Measurements from ENCODE around the gene LYST.
"Not testable (repeated sequence)": the region's sequence is repeated elsewhere in the genome, so short reads cannot be mapped to it uniquely, and the experiment has no call there.

The LYST gene

DNA sequence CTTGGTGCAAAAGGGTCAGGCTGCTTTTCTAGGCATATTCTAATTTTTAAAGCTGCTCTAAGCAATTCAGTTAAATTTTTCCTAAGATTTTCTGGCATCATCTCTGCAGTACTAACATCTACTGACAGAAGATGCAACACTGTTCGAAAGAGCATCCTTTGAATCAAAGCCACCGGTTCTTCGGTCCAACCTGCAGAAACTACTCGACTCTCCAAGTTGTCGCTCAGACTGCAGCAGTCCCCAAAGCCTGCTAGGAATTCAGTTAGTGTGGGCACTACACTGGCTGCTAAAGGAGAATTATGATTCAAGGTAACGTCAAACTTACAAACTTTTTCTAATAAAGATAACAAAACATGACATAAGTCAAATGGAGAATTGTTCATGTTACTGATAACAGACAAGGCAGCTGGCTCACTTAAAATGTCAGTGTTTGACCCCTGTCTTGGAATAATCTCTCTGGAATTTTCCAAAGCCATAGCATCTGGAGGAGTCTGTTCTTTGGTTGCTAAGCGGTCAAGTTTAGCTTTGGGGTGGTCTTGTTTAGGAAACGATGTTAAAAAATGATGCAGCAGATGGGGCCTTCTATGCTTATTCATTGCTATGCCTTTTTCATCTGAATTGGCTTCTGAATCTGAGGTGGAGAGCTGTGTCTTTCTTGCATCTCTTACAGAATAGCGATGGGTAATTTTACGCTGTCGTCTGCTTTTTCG lies 56.9 kb downstream of the LYST start:
- DNase-seq = no peak

GRCh38 chr1:235808223-235808622 lies 58.5 kb downstream of the LYST start:
- DNase-seq = no peak

GRCh38 chr1:235806123-235806522 lies 60.6 kb downstream of the LYST start:
- no peak for DNase-seq

DNA sequence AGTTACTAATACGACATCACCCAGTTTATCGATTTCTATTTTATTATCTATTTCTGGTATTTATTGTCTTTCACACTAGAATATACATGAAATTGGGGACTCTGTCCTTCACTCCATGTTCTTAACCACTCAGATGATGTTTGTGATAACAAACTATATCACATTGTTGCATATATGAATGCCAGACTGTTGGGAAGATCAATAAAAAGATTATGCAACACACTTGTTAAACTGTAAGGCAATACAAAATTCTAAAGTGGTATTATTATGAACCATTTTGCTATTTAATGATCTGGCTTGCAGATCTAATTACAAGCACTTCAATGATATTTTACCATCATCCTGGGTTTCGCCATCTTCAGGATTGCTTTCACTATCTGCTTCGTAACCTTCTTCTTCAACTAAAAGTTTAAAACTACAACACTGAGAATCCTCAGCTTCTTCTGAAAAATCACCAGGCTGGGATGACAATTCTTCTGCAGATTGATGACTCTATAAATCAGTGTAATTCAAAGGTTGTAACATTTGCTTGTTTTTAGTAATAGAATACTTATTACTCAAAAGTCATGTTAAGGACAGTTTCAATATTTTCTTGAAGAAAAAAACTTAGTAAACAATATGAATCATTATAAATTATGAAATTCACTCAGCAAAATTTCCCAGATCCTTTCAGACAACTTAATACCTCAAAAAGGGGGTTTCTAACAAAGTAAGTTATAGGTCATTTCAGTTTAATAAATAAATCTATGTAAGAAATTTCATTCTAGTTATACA lies 63.9 kb downstream of the LYST start:
- DNase-seq = no peak

DNA sequence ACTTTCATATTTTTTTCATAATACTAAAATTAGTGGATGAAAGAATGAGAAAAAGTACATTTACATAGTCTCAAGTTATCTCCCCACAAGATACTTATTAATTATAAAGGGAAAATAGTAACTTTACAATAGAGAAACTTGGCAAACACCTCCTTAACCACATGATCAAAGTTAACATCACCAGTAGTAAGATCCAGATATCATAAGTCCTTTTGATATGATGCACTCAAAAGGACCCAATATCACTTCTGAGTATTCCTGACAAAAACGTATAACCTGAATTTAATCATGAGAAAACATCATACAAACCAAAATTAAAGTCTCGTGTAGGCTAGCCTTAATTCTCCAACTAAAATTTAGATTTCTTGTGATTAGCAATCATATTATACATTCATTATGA lies 67.4 kb downstream of the LYST start:
- no peak for DNase-seq

GRCh38 chr1:235791532-235792060 lies 75.1 kb downstream of the LYST start:
- no peak for DNase-seq

GRCh38 chr1:235790123-235790522 lies 76.6 kb downstream of the LYST start:
- DNase-seq = no peak

GRCh38 chr1:235786227-235786898 lies 80.3 kb downstream of the LYST start:
- DNase-seq = not testable (repeated sequence)

GRCh38 chr1:235784950-235785349 lies 81.8 kb downstream of the LYST start:
- DNase-seq = no peak

GRCh38 chr1:235783148-235783776 lies 83.4 kb downstream of the LYST start:
- peak in 1 of 2 donors; percentile 36 for DNase-seq

DNA sequence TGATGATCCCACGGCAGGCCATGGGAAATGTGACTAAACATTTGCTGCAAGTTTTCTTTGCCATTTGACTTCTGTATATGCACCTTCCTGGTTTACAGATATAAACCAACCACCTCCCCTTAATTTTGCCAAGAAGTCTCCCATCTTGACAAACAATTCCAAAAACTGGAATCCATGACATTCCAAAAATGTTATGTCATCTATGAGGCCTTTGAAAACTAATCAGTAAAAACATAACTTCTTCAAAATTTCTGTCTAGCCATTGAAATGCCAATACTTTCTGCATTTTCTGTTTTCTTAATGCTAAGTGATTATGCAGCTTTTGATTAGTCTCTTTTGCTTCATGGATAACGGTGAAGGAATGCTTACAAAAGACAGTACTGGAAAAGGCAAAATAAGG lies 84.1 kb downstream of the LYST start:
- no peak for DNase-seq

DNA sequence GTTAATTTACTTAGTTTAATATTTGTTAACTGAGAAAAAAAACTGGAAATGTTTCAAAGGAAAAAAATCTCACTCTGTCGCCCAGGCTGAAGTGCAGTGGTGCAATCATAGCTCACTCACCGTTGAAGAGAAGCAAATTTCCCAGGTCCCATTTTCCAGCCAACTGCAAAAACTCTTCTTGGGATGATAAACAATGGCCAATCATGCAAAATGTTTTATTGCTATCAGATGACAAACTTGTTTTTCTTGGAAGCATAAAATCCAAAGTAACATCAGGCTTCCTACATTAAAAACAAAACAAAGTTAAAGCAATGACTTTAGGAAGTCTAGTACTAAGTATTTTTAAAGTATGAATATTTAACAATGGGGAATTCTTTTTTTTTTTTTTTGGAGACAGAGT lies 84.9 kb downstream of the LYST start:
- DNase-seq = no peak

DNA sequence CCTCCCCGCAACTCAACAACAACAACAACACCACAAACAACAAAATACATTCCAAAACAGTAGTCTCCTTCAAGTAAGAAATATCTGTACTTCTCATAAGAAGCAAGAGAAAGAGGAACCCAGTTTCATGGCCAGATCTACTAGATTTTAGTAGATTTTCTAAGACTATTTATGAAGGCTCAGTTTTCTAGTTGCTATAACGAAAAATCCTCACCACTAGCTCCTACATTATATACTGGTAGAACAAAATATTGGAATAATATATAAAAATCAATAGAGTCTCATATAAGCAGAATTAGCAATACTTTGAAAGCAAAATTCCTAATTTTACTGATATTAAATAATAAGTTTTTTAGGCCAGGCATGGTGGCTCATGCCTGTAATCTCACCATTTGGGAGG lies 86.9 kb downstream of the LYST start:
- DNase-seq = no peak

DNA sequence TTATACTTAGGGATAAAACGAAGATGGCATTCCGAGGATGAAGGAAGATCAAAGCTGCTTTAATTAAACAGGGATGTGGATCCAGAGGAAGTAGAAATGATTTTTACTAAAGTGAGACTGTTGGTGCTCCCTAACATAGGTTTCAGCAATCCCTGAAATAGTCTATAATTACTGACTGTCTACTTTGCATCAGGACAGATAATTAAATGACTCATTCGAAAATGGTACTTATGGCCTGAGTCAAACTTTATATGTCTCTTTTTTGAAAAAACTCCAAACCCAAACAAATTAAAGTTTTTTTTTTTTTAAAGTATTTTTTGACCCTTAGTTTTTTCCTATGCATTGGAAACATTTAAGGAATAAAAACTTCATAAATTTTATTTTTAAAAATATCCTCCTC lies 90.3 kb downstream of the LYST start:
- no peak for DNase-seq

DNA sequence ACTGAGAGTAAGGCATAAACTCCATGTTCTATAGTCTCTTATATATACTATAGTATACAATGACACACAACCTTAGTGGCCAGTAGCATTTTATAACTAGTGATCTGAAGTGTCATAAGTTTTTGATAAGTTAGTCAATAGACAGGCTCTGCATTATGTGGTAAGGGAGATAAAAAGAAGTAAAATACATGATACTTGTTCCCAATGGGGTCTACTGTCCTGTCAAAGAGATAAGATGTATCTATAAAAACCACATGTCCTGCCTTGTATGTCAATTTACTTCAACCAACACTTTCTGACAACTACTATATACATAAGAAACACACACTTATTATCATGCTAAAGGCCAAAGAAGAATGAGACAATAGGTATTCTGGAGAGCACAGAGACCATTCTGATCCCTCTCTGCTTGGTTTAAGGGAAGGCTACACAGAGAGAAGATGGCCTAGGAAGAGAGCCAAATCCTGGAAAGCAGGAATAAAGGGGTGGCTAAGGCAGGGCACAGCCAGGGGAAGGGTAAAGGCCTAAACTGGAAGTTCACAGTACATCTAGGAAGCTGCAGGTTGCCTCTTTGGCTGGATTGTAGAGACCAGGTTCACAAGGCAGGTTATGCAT lies 91.4 kb downstream of the LYST start:
- DNase-seq = no peak

DNA sequence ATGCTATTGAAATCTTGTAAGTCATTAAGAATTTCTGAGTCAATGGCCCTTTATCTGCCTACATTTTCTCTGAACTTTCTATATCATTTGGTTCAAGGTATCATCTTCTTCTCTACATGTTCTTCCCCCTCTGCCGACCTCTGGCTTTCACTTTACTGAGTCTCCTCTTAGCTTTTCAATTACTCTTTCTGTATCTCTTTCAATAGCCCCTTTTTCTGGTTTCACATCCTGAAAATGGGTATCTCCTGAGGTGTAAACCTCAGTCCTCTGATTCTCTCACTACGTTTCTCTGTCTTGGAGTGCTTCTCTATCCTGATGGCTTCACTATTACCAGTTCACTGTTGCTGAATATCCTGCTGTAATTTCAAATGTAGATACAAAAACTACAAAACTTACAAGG lies 98.9 kb downstream of the LYST start:
- no peak for DNase-seq

GRCh38 chr1:235766794-235767285 lies 99.9 kb downstream of the LYST start:
- no peak for DNase-seq

DNA sequence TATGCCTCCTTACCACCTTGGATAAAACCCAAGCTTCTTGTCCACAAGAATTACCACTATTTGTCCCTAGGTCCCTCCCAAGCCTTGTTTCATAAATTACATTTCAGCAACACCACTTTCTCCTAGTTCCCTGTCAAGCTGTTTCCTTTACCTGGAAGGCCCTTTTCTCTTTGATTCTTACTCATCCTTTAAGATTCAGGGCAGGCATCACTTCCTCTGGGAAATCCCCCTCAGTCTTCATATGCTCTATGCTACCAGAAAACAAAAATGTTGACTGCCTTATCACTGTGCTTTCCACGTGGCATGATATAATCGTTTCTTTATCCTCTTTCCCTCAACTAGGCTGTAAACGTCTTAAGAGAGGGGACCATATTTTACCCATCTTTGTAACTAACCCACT lies 102.7 kb downstream of the LYST start:
- peak in 1 of 2 donors; percentile 8 for DNase-seq

GRCh38 chr1:235759336-235759735 lies 107.4 kb downstream of the LYST start:
- no peak for DNase-seq

GRCh38 chr1:235758931-235759330 lies 107.8 kb downstream of the LYST start:
- no peak for DNase-seq

DNA sequence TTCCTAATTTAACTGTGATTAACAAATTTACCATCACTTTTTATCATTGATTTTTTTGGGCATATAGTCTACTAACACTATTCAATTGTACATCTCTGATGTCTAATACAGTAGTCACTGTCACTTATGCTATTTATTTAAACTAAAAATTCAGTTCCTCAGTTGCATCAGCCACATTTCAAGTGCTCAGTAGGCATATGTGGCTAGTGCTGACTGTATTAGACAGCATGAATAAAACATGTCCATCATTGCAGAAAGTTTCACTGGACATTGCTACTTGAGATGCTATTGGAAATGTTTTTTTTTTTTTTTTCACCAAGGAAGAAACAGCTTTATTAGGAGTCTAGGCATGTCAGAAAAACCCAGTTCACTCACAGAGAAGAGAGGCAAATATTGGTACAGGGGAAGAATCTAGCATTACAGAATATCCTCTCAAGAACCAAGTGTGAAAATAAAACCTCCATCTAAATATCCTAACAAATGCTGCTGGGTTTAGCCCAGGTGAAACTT lies 109.1 kb downstream of the LYST start:
- DNase-seq = no peak

DNA sequence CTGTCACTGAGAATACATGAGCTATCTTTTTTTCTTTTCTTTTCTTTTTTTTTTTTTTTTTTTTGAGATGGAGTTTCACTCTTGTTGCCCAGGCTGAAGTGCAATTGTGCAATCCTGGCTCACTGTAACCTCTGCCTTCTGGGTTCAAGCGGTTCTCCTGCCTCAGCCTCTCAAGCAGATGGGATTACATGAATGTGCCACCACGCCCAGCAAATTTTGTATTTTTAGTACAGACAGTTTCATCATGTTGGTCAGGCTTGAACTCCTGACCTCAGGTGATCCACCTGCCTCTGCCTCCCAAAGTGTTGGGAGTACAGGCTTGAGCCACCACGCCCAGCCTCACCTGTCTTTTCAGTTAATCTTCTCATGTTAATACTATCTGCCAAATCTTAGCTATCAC lies 112.5 kb downstream of the LYST start:
- DNase-seq = not testable (repeated sequence)
